ENCODE data around the gene FOXQ1.
"Not testable (repeated sequence)": the region's sequence is repeated elsewhere in the genome, so short reads cannot be mapped to it uniquely, and the experiment has no call there.

Gene FOXQ1

GRCh38 chr6:1291381-1291780, 20.5 kb upstream of the FOXQ1 start:
- no peak for DNase-seq

GRCh38 chr6:1295420-1295819, 16.5 kb upstream of the FOXQ1 start:
- no peak for DNase-seq

- DNase-seq: no peak
Measured at GRCh38 chr6:1296079-1296478, 15.8 kb upstream of the FOXQ1 start.

- no peak for DNase-seq
Measured at GRCh38 chr6:1296542-1296941, 15.4 kb upstream of the FOXQ1 start.

GRCh38 chr6:1297746-1298145, 14.2 kb upstream of the FOXQ1 start:
- DNase-seq: no peak

GRCh38 chr6:1298768-1299167, 13.1 kb upstream of the FOXQ1 start:
- DNase-seq: no peak

GRCh38 chr6:1306133-1306532, 5.8 kb upstream of the FOXQ1 start:
- DNase-seq: no peak

- DNase-seq: no peak
Measured at GRCh38 chr6:1309366-1309765, 2.5 kb upstream of the FOXQ1 start.

- no peak for DNase-seq
Measured at GRCh38 chr6:1310628-1311399, 1.1 kb upstream of the FOXQ1 start.

- no peak for DNase-seq
Measured at GRCh38 chr6:1312203-1312472, 240 bp downstream of the FOXQ1 start.

- DNase-seq: no peak
Measured at GRCh38 chr6:1312473-1313367, 822 bp downstream of the FOXQ1 start.

GRCh38 chr6:1313384-1313766, 1.5 kb downstream of the FOXQ1 start:
- DNase-seq: no peak

GRCh38 chr6:1313767-1314503, 2.0 kb downstream of the FOXQ1 start:
- no peak for DNase-seq

- DNase-seq: no peak
Measured at GRCh38 chr6:1314617-1315016, 2.7 kb downstream of the FOXQ1 start.

GRCh38 chr6:1315201-1315559, 3.3 kb downstream of the FOXQ1 start:
- DNase-seq: no peak

- no peak for DNase-seq
Measured at GRCh38 chr6:1315560-1316386, 3.9 kb downstream of the FOXQ1 start.

GRCh38 chr6:1316489-1316971, 4.6 kb downstream of the FOXQ1 start:
- no peak for DNase-seq

GRCh38 chr6:1317302-1317815, 5.5 kb downstream of the FOXQ1 start:
- no peak for DNase-seq

GRCh38 chr6:1318036-1318435, 6.1 kb downstream of the FOXQ1 start:
- DNase-seq: no peak

GRCh38 chr6:1318584-1318983, 6.7 kb downstream of the FOXQ1 start:
- DNase-seq: not testable (repeated sequence)

GRCh38 chr6:1321738-1322137, 9.8 kb downstream of the FOXQ1 start:
- no peak for DNase-seq

GRCh38 chr6:1322156-1322555, 10.3 kb downstream of the FOXQ1 start:
- DNase-seq: no peak

Data from SW 1271 (cell line).